PC-9 (cell line): ENCODE results near the gene CDCA7.

Source experiments
- EZH2 ChIP-seq: fragments of 200-600 bp; sonication (generic); IDR thresholded peaks from 2 replicates; pipeline ENCODE4 v1.8.0; 2017; ENCODE audit warnings: antibody characterized with exemption, low read depth
- TF ChIP-seq, protein P1 (sequence below): fragments of 200-600 bp; sonication (generic); conservative IDR thresholded peaks from 2 replicates; pipeline ENCODE4 v1.6.1; 2017; ENCODE audit warnings: mixed run types, antibody characterized with exemption, mild to moderate bottlenecking, moderate library complexity

DNA sequence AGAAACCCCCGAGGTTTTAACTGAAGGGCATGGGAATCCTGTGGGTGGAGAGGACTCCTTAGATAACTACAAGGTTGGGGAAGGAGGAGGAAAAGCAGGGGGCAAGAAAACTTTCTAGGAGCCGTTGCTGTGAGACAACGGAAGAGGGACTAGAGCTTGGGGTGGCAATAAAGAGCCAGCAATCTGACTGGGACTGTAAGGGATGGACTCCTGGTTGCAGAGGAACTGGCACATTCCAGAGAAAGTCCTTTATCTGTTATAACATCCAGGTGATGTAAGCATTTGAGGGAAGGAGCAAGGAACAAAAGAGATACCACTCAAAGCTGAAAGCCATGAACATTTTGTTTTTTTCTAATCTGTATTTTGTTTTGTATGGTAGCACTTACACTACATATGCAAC, 16.4 kb downstream of the CDCA7 start:
- TF ChIP-seq, protein P1, sequence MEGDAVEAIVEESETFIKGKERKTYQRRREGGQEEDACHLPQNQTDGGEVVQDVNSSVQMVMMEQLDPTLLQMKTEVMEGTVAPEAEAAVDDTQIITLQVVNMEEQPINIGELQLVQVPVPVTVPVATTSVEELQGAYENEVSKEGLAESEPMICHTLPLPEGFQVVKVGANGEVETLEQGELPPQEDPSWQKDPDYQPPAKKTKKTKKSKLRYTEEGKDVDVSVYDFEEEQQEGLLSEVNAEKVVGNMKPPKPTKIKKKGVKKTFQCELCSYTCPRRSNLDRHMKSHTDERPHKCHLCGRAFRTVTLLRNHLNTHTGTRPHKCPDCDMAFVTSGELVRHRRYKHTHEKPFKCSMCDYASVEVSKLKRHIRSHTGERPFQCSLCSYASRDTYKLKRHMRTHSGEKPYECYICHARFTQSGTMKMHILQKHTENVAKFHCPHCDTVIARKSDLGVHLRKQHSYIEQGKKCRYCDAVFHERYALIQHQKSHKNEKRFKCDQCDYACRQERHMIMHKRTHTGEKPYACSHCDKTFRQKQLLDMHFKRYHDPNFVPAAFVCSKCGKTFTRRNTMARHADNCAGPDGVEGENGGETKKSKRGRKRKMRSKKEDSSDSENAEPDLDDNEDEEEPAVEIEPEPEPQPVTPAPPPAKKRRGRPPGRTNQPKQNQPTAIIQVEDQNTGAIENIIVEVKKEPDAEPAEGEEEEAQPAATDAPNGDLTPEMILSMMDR, result no peak
- TF ChIP-seq EZH2, result no peak
